GM23338 (cell line): Measurements from ENCODE around the gene MGAT5. TPM values are rescaled to one million over a fixed set of nuclear protein-coding genes. Genes with fewer than 3 reads are reported as not detected.

Experiments
- ATAC-seq: fragments of 200-7000 bp; cut with Tn5 transposase; 3 replicates; pipeline ENCODE4 v1.9.1; 2020
- DNase-seq: peaks from one replicate; pipeline ENCODE4 v3.0.0-alpha.2; 2015; ENCODE audit warnings: low spot score
- H2AFZ ChIP-seq: fragments of 200-600 bp; sonication (generic); 2 replicates; pipeline ENCODE4 v1.8.0; 2016; ENCODE audit warnings: antibody characterized with exemption, mild to moderate bottlenecking, moderate library complexity
- H3F3A ChIP-seq: fragments of 200-600 bp; sonication (generic); replicated peaks from 2 replicates; pipeline ENCODE4 v1.8.0; 2017; ENCODE audit warnings: antibody characterized with exemption, mixed run types, low read depth
- H3K27ac ChIP-seq: fragments of 200-600 bp; sonication (generic); 2 replicates; pipeline ENCODE4 v1.6.1; 2016; ENCODE audit warnings: low read depth
- H3K27me3 ChIP-seq: fragments of 200-600 bp; sonication (generic); 2 replicates; pipeline ENCODE4 v1.8.0; 2016; ENCODE audit warnings: mild to moderate bottlenecking, mixed run types, moderate library complexity; ENCODE audit not compliant: insufficient read depth
- H3K36me3 ChIP-seq: fragments of 200-600 bp; sonication (generic); 2 replicates; pipeline ENCODE4 v1.8.0; 2016; ENCODE audit warnings: mild to moderate bottlenecking; ENCODE audit not compliant: insufficient read depth
- H3K4me1 ChIP-seq: fragments of 200-600 bp; sonication (generic); 2 replicates; pipeline ENCODE4 v1.8.0; 2016; ENCODE audit warnings: mild to moderate bottlenecking, moderate library complexity; ENCODE audit not compliant: insufficient read depth
- H3K4me2 ChIP-seq: fragments of 200-600 bp; sonication (generic); 2 replicates; pipeline ENCODE4 v1.7.1; 2017; ENCODE audit warnings: mixed run types
- H3K4me3 ChIP-seq: fragments of 200-600 bp; sonication (generic); 2 replicates; pipeline ENCODE4 v1.6.1; 2016; ENCODE audit warnings: mixed run types
- H3K79me2 ChIP-seq: fragments of 200-600 bp; sonication (generic); replicated peaks from 2 replicates; pipeline ENCODE4 v1.8.0; 2017; ENCODE audit warnings: mild to moderate bottlenecking; ENCODE audit not compliant: insufficient read depth
- H3K9me2 ChIP-seq: fragments of 200-600 bp; sonication (generic); 2 replicates; pipeline ENCODE4 v1.8.0; 2017; ENCODE audit not compliant: insufficient read depth
- H4K20me1 ChIP-seq: fragments of 200-600 bp; sonication (generic); replicated peaks from 2 replicates; pipeline ENCODE4 v1.8.0; 2017; ENCODE audit warnings: mild to moderate bottlenecking; ENCODE audit not compliant: insufficient read depth
- H3K27ac Mint-ChIP-seq: 2 replicates; pipeline ENCODE4 v1.8.0; 2020; ENCODE audit warnings: inconsistent platforms, mild to moderate bottlenecking, moderate library complexity, mixed read lengths
- H3K27me3 Mint-ChIP-seq: 3 replicates; pipeline ENCODE4 v1.8.0; 2022; ENCODE audit warnings: low read depth, mild to moderate bottlenecking, moderate library complexity, mixed read lengths, inconsistent platforms; ENCODE audit not compliant: insufficient read depth, poor library complexity
- H3K36me3 Mint-ChIP-seq: 3 replicates; pipeline ENCODE4 v1.8.0; 2021; ENCODE audit warnings: low read depth, mild to moderate bottlenecking, inconsistent platforms, moderate library complexity, mixed read lengths
- H3K4me1 Mint-ChIP-seq: 3 replicates; pipeline ENCODE4 v1.8.0; 2020; ENCODE audit warnings: mild to moderate bottlenecking, inconsistent platforms, mixed read lengths
- H3K4me3 Mint-ChIP-seq: 3 replicates; pipeline ENCODE4 v1.8.0; 2021; ENCODE audit warnings: moderate library complexity, mild to moderate bottlenecking, inconsistent platforms, mixed read lengths
- H3K9me3 Mint-ChIP-seq: 3 replicates; pipeline ENCODE4 v1.8.0; 2020; ENCODE audit warnings: moderate library complexity, mild to moderate bottlenecking, inconsistent platforms, mixed read lengths
- CREB1 ChIP-seq: fragments of 250-450 bp; sonication (Bioruptor Pico); IDR thresholded peaks from 2 replicates; pipeline ENCODE4 v1.5.0; 2020; ENCODE audit warnings: low read depth, mild to moderate bottlenecking, moderate library complexity
- CTCF ChIP-seq, 2 experiments: fragments of 200-600 bp in 1 of 2; sonication (generic) in 1 of 2; conservative IDR thresholded peaks; 2 replicates each; pipeline versions ENCODE4 v1.5.1 to v1.6.1; 2016 to 2017; ENCODE audit warnings: antibody characterized with exemption in 2 of 2, low read depth in 2 of 2, mild to moderate bottlenecking in 2 of 2, moderate library complexity in 1 of 2
- EZH2 ChIP-seq: fragments of 200-600 bp; sonication (generic); IDR thresholded peaks from one replicate; pipeline ENCODE4 v1.8.0; 2017; ENCODE audit warnings: antibody characterized with exemption, mild to moderate bottlenecking, low read depth; ENCODE audit not compliant: unreplicated experiment
- JUNB ChIP-seq: IDR thresholded peaks from one replicate; pipeline ENCODE4 v1.6.1; 2016; ENCODE audit warnings: antibody characterized with exemption; ENCODE audit not compliant: unreplicated experiment
- NANOG ChIP-seq: IDR thresholded peaks from 2 replicates; pipeline ENCODE4 v1.6.1; 2016; ENCODE audit warnings: antibody characterized with exemption, borderline replicate concordance
- REST ChIP-seq: IDR thresholded peaks from one replicate; pipeline ENCODE4 v1.6.1; 2018; ENCODE audit warnings: antibody characterized with exemption; ENCODE audit not compliant: unreplicated experiment
- STAT1 ChIP-seq: IDR thresholded peaks from one replicate; pipeline ENCODE4 v1.6.1; 2016; ENCODE audit warnings: antibody characterized with exemption; ENCODE audit not compliant: unreplicated experiment
- ZNF114 ChIP-seq: fragments of 250-450 bp; sonication (Bioruptor Pico); IDR thresholded peaks from 2 replicates; pipeline ENCODE4 v1.5.0; 2020; ENCODE audit warnings: mild to moderate bottlenecking, moderate library complexity
- ZNF462 ChIP-seq: fragments of 250-450 bp; sonication (Bioruptor Pico); IDR thresholded peaks from 2 replicates; pipeline ENCODE4 v1.5.0; 2020; ENCODE audit warnings: mild to moderate bottlenecking, moderate library complexity
- polyA plus RNA-seq: library from polyadenylated mRNA; unstranded; fragments of >200 nt; fragmentation: Nextera tagmentation; extraction: Ambion mirVana; gene quantifications from 2 replicates; pipeline ENCODE4 v1.2.1, GENCODE V29; 2016
- total RNA-seq: library from RNA; depleted of rRNA; stranded (reverse); fragments of >200 nt; shearing (Covaris generic); gene quantifications from 2 replicates; pipeline ENCODE4 v1.2.3, GENCODE V29; 2014

MGAT5 gene
- total and polyA plus RNA-seq, 2 experiments from 2014 or later: 4.6 to 27.6 TPM

GRCh38 chr2:134338208-134338607 is 84.3 kb downstream of the MGAT5 start:
- H3K27ac ChIP-seq: no peak overlapping the region
- no peak overlapping the region for H3K4me3 Mint-ChIP-seq
- H3K4me2 ChIP-seq: no peak overlapping the region
- no peak for DNase-seq
- no peak overlapping the region for H3K4me3 ChIP-seq
- H3F3A ChIP-seq: no peaks in the 10 kb centered on the region
- peaks cover 5% of the 10 kb centered on the region for H4K20me1 ChIP-seq
- H3K4me1 Mint-ChIP-seq: no peaks in the 10 kb centered on the region
- H3K9me3 Mint-ChIP-seq: no peaks in the 10 kb centered on the region
- no peaks in the 10 kb centered on the region for H3K27me3 ChIP-seq
- H3K4me1 ChIP-seq: no peaks in the 10 kb centered on the region
- no peak overlapping the region for H3K27ac Mint-ChIP-seq
- ATAC-seq: no peak
- no peaks in the 10 kb centered on the region for H3K79me2 ChIP-seq
- H3K9me2 ChIP-seq: no peaks in the 10 kb centered on the region
- H3K36me3 Mint-ChIP-seq: no peaks in the 10 kb centered on the region
- TF ChIP-seq CTCF (conservative IDR thresholded peaks at IDR 0.05; ENCODE audit: low read depth in 2 of 2): no peak
- no peak for TF ChIP-seq NANOG
- no peak for TF ChIP-seq ZNF114 (CRISPR knock-in tag)
- TF ChIP-seq JUNB: no peak
- TF ChIP-seq EZH2: no peak
- no peak for TF ChIP-seq CREB1 (CRISPR knock-in tag)
- TF ChIP-seq STAT1: no peak
- TF ChIP-seq ZNF462 (CRISPR knock-in tag): no peak
- no peak for TF ChIP-seq REST
- no peak overlapping the region for H2AFZ ChIP-seq
- H3K36me3 ChIP-seq: no peaks in the 10 kb centered on the region
- no peaks in the 10 kb centered on the region for H3K27me3 Mint-ChIP-seq
